Hepatocyte (in vitro differentiated cells): ENCODE data around the gene AMPD3. TPM values are rescaled to one million over a fixed set of nuclear protein-coding genes. Genes with fewer than 3 reads are reported as not detected.

Experiments used
- DNase-seq: peaks from one replicate; pipeline ENCODE4 v3.0.0-alpha.2; 2016; ENCODE audit warnings: low spot score
- H2AFZ ChIP-seq: fragments of 200-600 bp; sonication (generic); 2 replicates; pipeline ENCODE4 v1.6.0; 2016; ENCODE audit warnings: antibody characterized with exemption, mild to moderate bottlenecking
- H3K27ac ChIP-seq: fragments of 200-600 bp; sonication (generic); 2 replicates; pipeline ENCODE4 v1.5.1; 2016; ENCODE audit warnings: mild to moderate bottlenecking
- H3K27me3 ChIP-seq: fragments of 200-600 bp; sonication (generic); 2 replicates; pipeline ENCODE4 v1.6.1; 2016
- H3K36me3 ChIP-seq: fragments of 200-600 bp; sonication (generic); replicated peaks from 2 replicates; pipeline ENCODE4 v1.5.1; 2016; ENCODE audit warnings: low read depth; ENCODE audit not compliant: insufficient read depth
- H3K4me1 ChIP-seq: fragments of 200-600 bp; sonication (generic); 2 replicates; pipeline ENCODE4 v1.5.1; 2016; ENCODE audit warnings: mild to moderate bottlenecking, moderate library complexity; ENCODE audit not compliant: insufficient read depth
- H3K4me2 ChIP-seq: fragments of 200-600 bp; sonication (generic); 2 replicates; pipeline ENCODE4 v1.6.0; 2016
- H3K4me3 ChIP-seq: fragments of 200-600 bp; sonication (generic); 2 replicates; pipeline ENCODE4 v1.5.1; 2016; ENCODE audit warnings: mild to moderate bottlenecking
- H3K79me2 ChIP-seq: fragments of 200-600 bp; sonication (generic); 2 replicates; pipeline ENCODE4 v1.6.0; 2017; ENCODE audit warnings: mild to moderate bottlenecking
- H3K9me2 ChIP-seq: fragments of 200-600 bp; sonication (generic); replicated peaks from 2 replicates; pipeline ENCODE4 v1.6.0; 2017; ENCODE audit warnings: mild to moderate bottlenecking; ENCODE audit not compliant: insufficient read depth
- H3K9me3 ChIP-seq: fragments of 200-600 bp; sonication (generic); 2 replicates; pipeline ENCODE4 v1.5.1; 2016; ENCODE audit warnings: low read depth, mild to moderate bottlenecking
- H4K20me1 ChIP-seq: fragments of 200-600 bp; sonication (generic); 2 replicates; pipeline ENCODE4 v1.6.0; 2016; ENCODE audit warnings: mild to moderate bottlenecking; ENCODE audit not compliant: insufficient read depth, poor library complexity, severe bottlenecking
- CTCF ChIP-seq: fragments of 200-600 bp; sonication (generic); IDR thresholded peaks from 2 replicates; pipeline ENCODE4 v1.5.1; 2016; ENCODE audit warnings: antibody characterized with exemption, mild to moderate bottlenecking; ENCODE audit not compliant: poor library complexity
- EZH2 ChIP-seq: fragments of 200-600 bp; sonication (generic); IDR thresholded peaks from 2 replicates; pipeline ENCODE4 v1.6.1; 2016; ENCODE audit warnings: antibody characterized with exemption, mild to moderate bottlenecking, borderline replicate concordance
- EZH2phosphoT487 ChIP-seq: fragments of 200-600 bp; sonication (generic); IDR thresholded peaks from one replicate; pipeline ENCODE4 v1.6.1; 2018; ENCODE audit warnings: antibody characterized with exemption, mild to moderate bottlenecking, low read depth, moderate library complexity; ENCODE audit not compliant: unreplicated experiment, severe bottlenecking
- WGBS: methylation state at CpG from one replicate; pipeline ENCODE4 v1.1.6; 2016; ENCODE audit warnings: low lambda C conversion rate; ENCODE audit errors: missing lambda C conversion rate; 5-methylcytosine and 5-hydroxymethylcytosine counted together
- polyA plus RNA-seq: library from polyadenylated mRNA; unstranded; fragments of >200 nt; fragmentation: Nextera tagmentation; extraction: Ambion mirVana; gene quantifications from 2 replicates; pipeline ENCODE4 v1.2.1, GENCODE V29; 2016
- total RNA-seq: library from RNA; depleted of rRNA; stranded (reverse); fragments of >200 nt; gene quantifications from 2 replicates; pipeline ENCODE4 v1.2.3, GENCODE V29; 2014

Gene AMPD3
- total and polyA plus RNA-seq, 2 experiments from 2014 or later, result 1.8 to 4.1 TPM

- WGBS, result 97% methylated on average over 9 of the region's 9 CpGs
- TF ChIP-seq CTCF (no peak), EZH2phosphoT487 (no peak), EZH2 (no peak)
- H3K4me1 ChIP-seq, result peaks cover 4% of the 10 kb centered on the region
Observed at GRCh38 chr11:10461276-10461790, 6.3 kb downstream of the AMPD3 start.

GRCh38 chr11:10462746-10463300 lies 7.8 kb downstream of the AMPD3 start:
- Histone ChIP-seq H3K27me3 (no peaks in the 10 kb centered on the region), H3K27ac (no peak overlapping the region), H3K9me2 (no peaks in the 10 kb centered on the region), H2AFZ (no peak overlapping the region), H3K4me2 (no peak overlapping the region), H3K79me2 (no peaks in the 10 kb centered on the region), H3K4me1 (peaks cover 4% of the 10 kb centered on the region), H3K9me3 (no peaks in the 10 kb centered on the region), H3K4me3 (no peak overlapping the region), H3K36me3 (no peaks in the 10 kb centered on the region), H4K20me1 (no peaks in the 10 kb centered on the region)
- 77% methylated on average over 5 of the region's 5 CpGs for WGBS
- TF ChIP-seq EZH2phosphoT487 (no peak), CTCF (no peak), EZH2 (no peak)
- no peak for DNase-seq

More at GRCh38 chr11:10461276-10461790, 6.3 kb downstream of the AMPD3 start:
- Histone ChIP-seq H2AFZ (no peak overlapping the region), H3K79me2 (peaks cover 4% of the 10 kb centered on the region), H3K9me3 (no peaks in the 10 kb centered on the region), H3K27ac (no peak overlapping the region), H4K20me1 (no peaks in the 10 kb centered on the region), H3K27me3 (no peaks in the 10 kb centered on the region), H3K36me3 (no peaks in the 10 kb centered on the region), H3K9me2 (no peaks in the 10 kb centered on the region), H3K4me2 (no peak overlapping the region), H3K4me3 (no peak overlapping the region)
- DNase-seq, result no peak

GRCh38 chr11:10473371-10473770 lies 18.3 kb downstream of the AMPD3 start:
- Histone ChIP-seq H3K4me2 (no peak overlapping the region), H3K36me3 (no peaks in the 10 kb centered on the region), H4K20me1 (no peaks in the 10 kb centered on the region), H3K4me1 (no peaks in the 10 kb centered on the region), H3K27ac (no peak overlapping the region), H3K9me3 (no peaks in the 10 kb centered on the region), H3K9me2 (no peaks in the 10 kb centered on the region), H3K79me2 (no peaks in the 10 kb centered on the region), H2AFZ (no peak overlapping the region), H3K27me3 (no peaks in the 10 kb centered on the region), H3K4me3 (no peak overlapping the region)
- no peak for TF ChIP-seq EZH2phosphoT487
- TF ChIP-seq CTCF, result no peak
- TF ChIP-seq EZH2, result no peak
- no peak for DNase-seq
- WGBS, result 91% methylated on average over 4 of the region's 4 CpGs
